ENCODE results near the gene DNAJC16. TPM values are rescaled to one million over a fixed set of nuclear protein-coding genes. Genes with fewer than 3 reads are reported as not detected.
A peak's percentile ranks its signal among the peaks of the same experiment; 100 is the strongest.

Gene DNAJC16
- total RNA-seq, 2 donors from 2014 or later: 23.1 to 31.6 TPM

DNA sequence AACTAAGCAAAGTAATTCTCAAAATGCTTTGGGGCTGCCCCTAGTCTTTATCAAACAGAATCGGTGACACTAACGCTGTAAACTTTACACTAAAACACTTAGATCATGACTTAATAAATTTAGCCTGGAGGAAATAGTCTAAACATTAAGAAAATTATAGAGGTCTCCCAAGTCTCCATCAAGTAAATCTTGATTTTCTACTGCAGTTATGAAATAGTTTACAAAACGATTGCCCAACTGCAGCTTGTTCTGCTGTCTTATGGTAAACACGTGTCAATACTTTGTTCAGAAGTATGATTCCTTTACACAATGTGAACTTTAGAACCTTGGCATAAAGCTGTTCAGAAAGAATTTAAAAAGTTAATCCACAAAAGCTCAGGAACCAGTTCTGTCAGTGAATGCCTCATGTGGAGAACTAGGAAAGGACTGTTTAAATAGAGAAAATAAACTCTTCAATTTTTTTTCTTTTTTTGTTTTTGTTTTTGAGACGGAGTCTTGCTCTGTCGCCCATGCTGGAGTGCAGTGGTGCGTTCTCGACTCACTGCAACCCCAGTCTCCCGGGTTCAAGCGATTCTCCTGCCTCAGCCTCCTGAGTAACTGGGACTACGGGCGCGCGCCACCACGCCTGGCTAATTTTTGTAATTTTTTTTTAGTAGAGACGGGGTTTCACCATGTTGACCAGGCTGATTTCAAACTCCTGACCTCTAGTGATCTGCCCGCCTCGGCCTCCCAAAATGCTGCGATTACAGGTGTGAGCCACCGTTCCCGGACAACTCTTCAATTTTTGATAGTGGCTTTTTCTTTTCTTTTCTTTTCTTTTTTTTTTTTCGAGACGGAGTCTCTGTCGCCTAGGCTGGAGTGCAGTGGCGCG is 92.2 kb downstream of the DNAJC16 start:
- 90 to 91% methylated on average over 21 to 26 of the region's 26 CpGs for WGBS, 2 experiments (ENCODE audit: insufficient coverage in 1 of 2, insufficient read length in 1 of 2)
- H3K27ac Mint-ChIP-seq: peak overlapping the region; percentile 89

DNA sequence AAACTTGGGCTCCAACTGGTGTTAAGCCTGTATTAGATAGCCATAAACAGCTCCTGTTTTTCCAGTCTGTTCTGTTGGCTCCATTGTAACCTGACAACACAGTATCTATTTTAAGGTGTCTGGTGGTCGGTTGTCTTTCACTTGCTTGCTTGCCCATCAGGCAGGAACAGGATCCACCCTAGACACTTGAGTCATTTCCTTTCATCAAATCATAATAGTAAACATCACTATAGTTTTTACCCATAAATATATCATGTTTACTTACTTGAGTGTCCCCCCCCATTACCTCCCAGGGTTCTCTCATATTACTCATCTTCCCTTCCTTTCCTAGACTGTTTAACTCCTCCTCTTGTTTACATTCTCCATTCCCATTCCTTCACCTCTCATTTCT is 93.5 kb downstream of the DNAJC16 start:
- peaks cover 4% of the 10 kb centered on the region for H3K36me3 ChIP-seq (ENCODE audit: control insufficient read depth, insufficient read depth, low read length)
- Mint-ChIP-seq H3K27ac (no peak overlapping the region), H3K36me3 (ENCODE audit: low read depth) (peaks cover 5% of the 10 kb centered on the region), H3K9me3 (no peaks in the 10 kb centered on the region), H3K27me3 (ENCODE audit: insufficient read depth) (no peaks in the 10 kb centered on the region), H3K4me3 (no peak overlapping the region), H3K4me1 (peaks cover 28% of the 10 kb centered on the region)
- TF ChIP-seq, protein P1, sequence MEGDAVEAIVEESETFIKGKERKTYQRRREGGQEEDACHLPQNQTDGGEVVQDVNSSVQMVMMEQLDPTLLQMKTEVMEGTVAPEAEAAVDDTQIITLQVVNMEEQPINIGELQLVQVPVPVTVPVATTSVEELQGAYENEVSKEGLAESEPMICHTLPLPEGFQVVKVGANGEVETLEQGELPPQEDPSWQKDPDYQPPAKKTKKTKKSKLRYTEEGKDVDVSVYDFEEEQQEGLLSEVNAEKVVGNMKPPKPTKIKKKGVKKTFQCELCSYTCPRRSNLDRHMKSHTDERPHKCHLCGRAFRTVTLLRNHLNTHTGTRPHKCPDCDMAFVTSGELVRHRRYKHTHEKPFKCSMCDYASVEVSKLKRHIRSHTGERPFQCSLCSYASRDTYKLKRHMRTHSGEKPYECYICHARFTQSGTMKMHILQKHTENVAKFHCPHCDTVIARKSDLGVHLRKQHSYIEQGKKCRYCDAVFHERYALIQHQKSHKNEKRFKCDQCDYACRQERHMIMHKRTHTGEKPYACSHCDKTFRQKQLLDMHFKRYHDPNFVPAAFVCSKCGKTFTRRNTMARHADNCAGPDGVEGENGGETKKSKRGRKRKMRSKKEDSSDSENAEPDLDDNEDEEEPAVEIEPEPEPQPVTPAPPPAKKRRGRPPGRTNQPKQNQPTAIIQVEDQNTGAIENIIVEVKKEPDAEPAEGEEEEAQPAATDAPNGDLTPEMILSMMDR (conservative IDR thresholded peaks at IDR 0.05): no peak
- peaks cover 6% of the 10 kb centered on the region for H3K4me1 ChIP-seq (ENCODE audit: control insufficient read depth, insufficient read depth, low read length)
- H3K27me3 ChIP-seq (ENCODE audit: control insufficient read depth, insufficient read depth, low read length, poor library complexity, severe bottlenecking): no peaks in the 10 kb centered on the region
- no peaks in the 10 kb centered on the region for H3K9me3 ChIP-seq (ENCODE audit: control insufficient read depth, low read length)
- WGBS, 2 experiments (ENCODE audit: insufficient coverage in 1 of 2, insufficient read length in 1 of 2): 93 to 100% methylated on average over 1 of the region's 1 CpG
- peak overlapping the region; percentile 25 for H3K4me3 ChIP-seq (ENCODE audit: low read length)
- H3K9ac ChIP-seq (ENCODE audit: extremely low read depth, low read length, poor library complexity, severe bottlenecking): no peak overlapping the region
- DNase-seq: no peak
- H3K27ac ChIP-seq (ENCODE audit: low read depth, low read length): no peak overlapping the region

More for the DNA sequence above, 92.2 kb downstream of the DNAJC16 start:
- H3K4me3 Mint-ChIP-seq: peak overlapping the region; percentile 91
- H3K9me3 Mint-ChIP-seq: no peaks in the 10 kb centered on the region
- H3K36me3 Mint-ChIP-seq (ENCODE audit: low read depth): peaks cover 5% of the 10 kb centered on the region
- peaks cover 4% of the 10 kb centered on the region for H3K36me3 ChIP-seq (ENCODE audit: control insufficient read depth, insufficient read depth, low read length)
- H3K4me1 ChIP-seq (ENCODE audit: control insufficient read depth, insufficient read depth, low read length): peaks cover 6% of the 10 kb centered on the region
- TF ChIP-seq, protein P1 (conservative IDR thresholded peaks at IDR 0.05): no peak
- H3K27me3 ChIP-seq (ENCODE audit: control insufficient read depth, insufficient read depth, low read length, poor library complexity, severe bottlenecking): no peaks in the 10 kb centered on the region
- DNase-seq: no peak
- H3K9me3 ChIP-seq (ENCODE audit: control insufficient read depth, low read length): no peaks in the 10 kb centered on the region
- peaks cover 28% of the 10 kb centered on the region for H3K4me1 Mint-ChIP-seq
- H3K9ac ChIP-seq (ENCODE audit: extremely low read depth, low read length, poor library complexity, severe bottlenecking): peak overlapping the region; percentile 62
- H3K4me3 ChIP-seq (ENCODE audit: low read length): peak overlapping the region; percentile 99
- H3K27me3 Mint-ChIP-seq (ENCODE audit: insufficient read depth): peaks cover 4% of the 10 kb centered on the region
- no peak overlapping the region for H3K27ac ChIP-seq (ENCODE audit: low read depth, low read length)

DNA sequence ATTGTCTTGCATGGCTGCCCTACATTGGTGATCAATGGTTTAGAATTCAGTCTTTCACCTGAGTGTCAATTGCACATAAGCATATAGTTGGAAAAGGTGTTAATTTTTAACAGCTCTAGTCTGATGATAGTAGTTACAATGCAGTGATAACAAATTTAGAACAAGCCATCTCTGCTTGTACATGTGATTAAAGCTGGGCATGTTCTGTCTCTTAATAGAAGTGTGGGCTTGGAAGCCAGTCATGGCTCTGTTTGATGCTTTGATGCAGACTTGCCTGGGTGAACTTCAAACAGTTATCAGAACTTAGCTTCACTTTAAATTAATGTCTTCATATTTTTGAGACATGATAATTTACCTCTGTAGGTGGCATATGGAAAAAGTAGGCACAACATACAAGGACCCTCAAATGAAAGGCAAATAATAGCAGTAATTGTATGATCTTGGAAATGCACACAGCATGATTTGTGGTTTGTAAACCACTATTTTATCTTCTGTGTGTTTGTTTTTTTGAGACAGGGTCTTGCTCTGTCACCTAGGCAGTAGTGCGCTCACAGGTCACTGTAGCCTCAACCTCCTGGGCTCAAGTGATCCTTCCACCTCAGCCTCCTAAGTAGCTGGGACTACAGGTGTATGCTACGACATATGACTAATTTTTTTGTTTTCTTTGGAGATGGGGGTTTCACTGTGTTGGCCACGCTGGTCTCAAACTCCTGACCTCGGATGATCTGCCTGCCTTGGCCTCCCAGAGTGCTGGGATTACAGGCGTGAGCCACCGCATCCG is 94.4 kb downstream of the DNAJC16 start:
- Histone ChIP-seq H3K9me3 (ENCODE audit: control insufficient read depth, low read length) (no peaks in the 10 kb centered on the region), H3K36me3 (ENCODE audit: control insufficient read depth, insufficient read depth, low read length) (peaks cover 4% of the 10 kb centered on the region), H3K4me3 (ENCODE audit: low read length) (no peak overlapping the region), H3K27me3 (ENCODE audit: control insufficient read depth, insufficient read depth, low read length, poor library complexity, severe bottlenecking) (no peaks in the 10 kb centered on the region), H3K9ac (ENCODE audit: extremely low read depth, low read length, poor library complexity, severe bottlenecking) (no peak overlapping the region), H3K27ac (ENCODE audit: low read depth, low read length) (no peak overlapping the region), H3K4me1 (ENCODE audit: control insufficient read depth, insufficient read depth, low read length) (peaks cover 3% of the 10 kb centered on the region)
- no peak overlapping the region for H3K27ac Mint-ChIP-seq
- no peak overlapping the region for H3K4me3 Mint-ChIP-seq
- DNase-seq: no peak
- H3K36me3 Mint-ChIP-seq (ENCODE audit: low read depth): peaks cover 5% of the 10 kb centered on the region
- 92% methylated on average over 5 of the region's 7 CpGs; no CpG with 5 or more reads in 1 of the 2 experiments for whole genome bisulfite sequencing, 2 experiments (ENCODE audit: insufficient coverage in 1 of 2, insufficient read length in 1 of 2)
- TF ChIP-seq, protein P1 (conservative IDR thresholded peaks at IDR 0.05): no peak
- no peaks in the 10 kb centered on the region for H3K9me3 Mint-ChIP-seq
- peaks cover 20% of the 10 kb centered on the region for H3K4me1 Mint-ChIP-seq
- H3K27me3 Mint-ChIP-seq (ENCODE audit: insufficient read depth): no peaks in the 10 kb centered on the region
